Esophagus squamous epithelium (tissue), 5 donors: ENCODE data around the gene TMEM258. TPM values are rescaled to one million over a fixed set of nuclear protein-coding genes. Genes with fewer than 3 reads are reported as not detected.

Experiments used
- DNase-seq: peaks from one replicate; lab custom pipeline; 2025; lab: John Stamatoyannopoulos, UW
- H3K27ac ChIP-seq, 4 donors: fragments of 200-600 bp; sonication (generic); one replicate each; pipeline ENCODE4 v1.5.1; 2016 to 2019; ENCODE audit warnings: mild to moderate bottlenecking in 1 of 4
- H3K27me3 ChIP-seq, 4 donors: fragments of 200-600 bp; sonication (generic); 1 replicate in 3 of 4; 2 replicates in 1 of 4; pipeline versions ENCODE4 v1.5.1 to v1.6.0; 2017 to 2021; ENCODE audit warnings: antibody characterized with exemption in 1 of 4
- H3K36me3 ChIP-seq, 3 donors: fragments of 200-600 bp; sonication (generic); one replicate each; pipeline ENCODE4 v1.5.1; 2016 to 2019
- H3K4me1 ChIP-seq, 3 donors: fragments of 200-600 bp; sonication (generic); one replicate each; pipeline ENCODE4 v1.5.1; 2017 to 2019
- H3K4me3 ChIP-seq, 4 donors: fragments of 200-600 bp; sonication (generic); 1 replicate in 3 of 4; 2 replicates in 1 of 4; pipeline ENCODE4 v1.5.1; 2016 to 2019; ENCODE audit warnings: mild to moderate bottlenecking in 2 of 4, moderate library complexity in 1 of 4
- H3K9me3 ChIP-seq, 3 donors: fragments of 200-600 bp; sonication (generic); one replicate each; pipeline ENCODE4 v1.5.1; 2016 to 2019
- POLR2A ChIP-seq, 4 donors: fragments of 450-650 bp; IDR thresholded peaks; one replicate each; pipeline ENCODE4 v1.6.1; 2017; ENCODE audit warnings: antibody characterized with exemption in 4 of 4, mild to moderate bottlenecking in 4 of 4, moderate library complexity in 3 of 4
- WGBS, 2 donors: methylation state at CpG; one replicate each; pipeline ENCODE4 v1.1.5; 2018; 5-methylcytosine and 5-hydroxymethylcytosine counted together
- intact Hi-C: fragments of 100-400 bp; cut with DNase I; formaldehyde crosslinking; loops from one replicate; pipeline ENCODE4 v1.15.0; 2022
- total RNA-seq, 4 donors: library from RNA; depleted of rRNA; stranded (reverse); fragments of >200 nt; gene quantifications; one replicate each; pipeline ENCODE4 v1.1.0, GENCODE V29; 2016
- TF ChIP-seq, protein P1 (sequence below), 6 experiments: fragments of 450-650 bp in 4 of 6; fragments of 200-600 bp in 2 of 6; sonication (generic) in 2 of 6; IDR thresholded peaks; one replicate each; pipeline ENCODE4 v1.5.1; 2016 to 2019; ENCODE audit warnings: antibody characterized with exemption in 6 of 6, mild to moderate bottlenecking in 4 of 6, moderate library complexity in 4 of 6
- donor health status: DM: yes; HTN: yes; CAD: no.

TMEM258 gene
- total RNA-seq, 4 donors from 2014 or later = 32.3 to 54.2 (median 37.9) TPM

DNA sequence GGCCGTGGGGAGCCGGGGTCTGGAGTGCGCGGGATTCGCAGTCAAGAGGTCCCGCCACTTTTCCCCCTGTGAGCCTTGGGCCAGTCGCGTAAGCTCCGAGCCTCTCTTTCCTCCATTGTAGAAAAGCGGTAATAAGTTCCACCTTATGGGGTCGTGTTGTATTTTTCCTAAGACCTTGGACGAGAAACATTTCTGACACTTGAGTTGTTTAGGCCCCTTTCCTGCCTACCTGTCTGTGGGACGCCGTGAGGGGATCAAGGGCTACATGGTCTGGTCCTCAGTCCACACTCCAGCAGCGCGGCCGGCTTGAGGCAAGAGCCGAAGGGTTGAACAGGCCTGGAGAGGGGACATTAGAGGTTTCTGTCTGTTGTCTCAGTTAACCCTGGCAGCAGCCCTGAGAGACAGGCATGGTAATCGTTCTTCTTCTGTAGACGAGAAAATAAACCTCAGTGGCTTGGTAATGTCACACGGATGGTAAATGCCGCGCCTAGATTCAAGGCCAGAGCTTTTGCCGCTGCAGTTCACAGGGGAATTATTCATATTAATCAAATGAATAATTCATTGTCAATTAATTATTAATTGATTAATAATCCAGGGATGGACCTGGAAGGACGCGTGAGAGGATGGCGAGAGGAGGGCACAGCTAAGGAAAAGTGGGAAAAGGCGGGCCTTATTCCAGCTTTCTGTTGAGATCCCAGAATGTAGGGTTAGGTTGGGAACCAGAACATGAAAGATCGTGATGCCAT is 857 bp upstream of the TMEM258 start:
- Histone ChIP-seq H3K9me3 (no peaks in the 10 kb centered on the region), H3K27me3 (no peaks in the 10 kb centered on the region), H3K4me1 (peaks cover 12 to 48% (median 20%) of the 10 kb centered on the region in 3 donors), H3K4me3 (peak overlapping the region; percentile 49 to 89 (median 76)), H3K27ac (peak overlapping the region; percentile 89 to 99 (median 95)), H3K36me3 (peaks cover 0 to 35% (median 17%) of the 10 kb centered on the region in 3 donors)
- TF ChIP-seq, protein P1, sequence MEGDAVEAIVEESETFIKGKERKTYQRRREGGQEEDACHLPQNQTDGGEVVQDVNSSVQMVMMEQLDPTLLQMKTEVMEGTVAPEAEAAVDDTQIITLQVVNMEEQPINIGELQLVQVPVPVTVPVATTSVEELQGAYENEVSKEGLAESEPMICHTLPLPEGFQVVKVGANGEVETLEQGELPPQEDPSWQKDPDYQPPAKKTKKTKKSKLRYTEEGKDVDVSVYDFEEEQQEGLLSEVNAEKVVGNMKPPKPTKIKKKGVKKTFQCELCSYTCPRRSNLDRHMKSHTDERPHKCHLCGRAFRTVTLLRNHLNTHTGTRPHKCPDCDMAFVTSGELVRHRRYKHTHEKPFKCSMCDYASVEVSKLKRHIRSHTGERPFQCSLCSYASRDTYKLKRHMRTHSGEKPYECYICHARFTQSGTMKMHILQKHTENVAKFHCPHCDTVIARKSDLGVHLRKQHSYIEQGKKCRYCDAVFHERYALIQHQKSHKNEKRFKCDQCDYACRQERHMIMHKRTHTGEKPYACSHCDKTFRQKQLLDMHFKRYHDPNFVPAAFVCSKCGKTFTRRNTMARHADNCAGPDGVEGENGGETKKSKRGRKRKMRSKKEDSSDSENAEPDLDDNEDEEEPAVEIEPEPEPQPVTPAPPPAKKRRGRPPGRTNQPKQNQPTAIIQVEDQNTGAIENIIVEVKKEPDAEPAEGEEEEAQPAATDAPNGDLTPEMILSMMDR (IDR thresholded peaks at IDR 0.05) = no peak
- TF ChIP-seq POLR2A (IDR thresholded peaks at IDR 0.05) = no peak
- WGBS, 2 donors = 1 to 6% methylated on average over 20 to 25 of the region's 29 CpGs
- DNase-seq = no peak
- intact Hi-C loops = loop anchor here (10.0 kb wide), 1 partner anchor 312 kb away; no protein-coding TSS in a partner anchor

DNA sequence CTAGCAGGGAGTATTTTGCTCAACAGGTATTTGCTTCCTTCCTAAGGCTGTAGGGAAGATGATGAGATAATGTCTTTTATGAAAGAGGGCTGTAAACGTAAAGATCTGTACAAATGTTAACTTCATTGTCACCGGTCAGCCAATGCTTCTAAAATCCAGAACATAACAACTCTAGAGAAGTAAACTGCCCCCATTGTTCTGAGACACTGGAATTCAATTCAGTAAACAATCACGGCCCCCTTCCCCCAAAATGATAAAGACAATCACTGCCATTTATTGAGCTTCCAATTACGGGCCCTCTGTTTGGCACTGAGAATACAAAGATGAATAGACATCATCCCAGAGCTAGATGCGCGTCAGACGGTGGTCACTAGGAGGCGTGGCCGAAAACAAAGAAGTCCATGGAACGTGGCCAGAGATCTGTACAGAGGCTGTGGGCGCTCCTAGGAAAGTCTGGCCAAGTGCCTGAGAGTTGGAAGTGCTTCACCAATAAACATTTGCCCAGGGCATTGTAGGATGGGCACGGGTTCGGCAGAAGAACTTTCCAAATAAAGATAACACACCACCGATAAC is 576 bp downstream of the TMEM258 start:
- Histone ChIP-seq H3K4me3 (peak overlapping the region; percentile 49 to 89 (median 76)), H3K27me3 (no peaks in the 10 kb centered on the region), H3K27ac (peak overlapping the region; percentile 89 to 99 (median 95)), H3K4me1 (peaks cover 12 to 37% (median 20%) of the 10 kb centered on the region in 3 donors), H3K9me3 (no peaks in the 10 kb centered on the region), H3K36me3 (peaks cover 0 to 49% (median 30%) of the 10 kb centered on the region in 3 donors)
- intact Hi-C loops = loop anchor here (10.0 kb wide), 1 partner anchor 313 kb away; no protein-coding TSS in a partner anchor
- 2 to 3% methylated on average over 9 to 13 of the region's 14 CpGs for WGBS, 2 donors
- no peak for DNase-seq
- TF ChIP-seq, protein P1 (IDR thresholded peaks at IDR 0.05) = no peak
- TF ChIP-seq POLR2A (IDR thresholded peaks at IDR 0.05) = no peak

DNA sequence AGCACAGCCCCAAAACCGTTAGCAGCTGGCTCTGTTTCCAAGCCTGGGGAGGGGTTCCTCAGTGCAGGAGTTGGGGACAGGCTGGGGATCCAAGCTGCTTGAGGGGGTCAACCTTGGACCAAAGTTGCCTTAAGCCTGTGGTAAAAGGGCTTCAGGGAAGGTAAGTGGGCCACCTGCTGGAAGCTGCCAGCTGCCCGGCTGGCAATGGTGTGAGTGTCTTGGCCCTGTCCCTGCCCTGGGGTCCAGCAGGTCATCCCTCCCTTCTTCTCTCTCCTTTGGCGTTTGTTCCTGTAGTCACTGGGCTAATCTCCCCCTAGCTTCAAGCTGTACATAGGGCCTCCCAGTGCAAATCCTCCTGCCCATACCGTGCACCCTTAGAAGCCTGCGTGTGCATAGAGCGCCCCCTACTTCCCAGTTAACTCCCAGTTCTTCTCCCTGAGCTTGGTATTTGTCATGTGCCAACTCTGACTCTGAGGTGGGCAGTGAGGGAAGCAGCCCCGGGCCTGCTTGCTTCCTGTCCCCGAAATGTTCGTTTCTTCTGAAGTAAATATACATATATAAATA is 4.4 kb downstream of the TMEM258 start:
- no peak overlapping the region for H3K27ac ChIP-seq
- H3K4me1 ChIP-seq = peaks cover 6 to 25% (median 10%) of the 10 kb centered on the region in 3 donors
- intact Hi-C loops = no loop called here
- H3K27me3 ChIP-seq = no peaks in the 10 kb centered on the region
- H3K4me3 ChIP-seq = no peak overlapping the region
- TF ChIP-seq POLR2A (IDR thresholded peaks at IDR 0.05) = no peak
- TF ChIP-seq, protein P1 (IDR thresholded peaks at IDR 0.05) = peak in 3 of 6 experiments; percentile 14 to 55 (median 42)
- DNase-seq = no peak
- H3K9me3 ChIP-seq = no peaks in the 10 kb centered on the region
- H3K36me3 ChIP-seq = peaks cover 0 to 76% (median 43%) of the 10 kb centered on the region in 3 donors
- 64% methylated on average over 7 to 8 of the region's 9 CpGs for WGBS, 2 donors

DNA sequence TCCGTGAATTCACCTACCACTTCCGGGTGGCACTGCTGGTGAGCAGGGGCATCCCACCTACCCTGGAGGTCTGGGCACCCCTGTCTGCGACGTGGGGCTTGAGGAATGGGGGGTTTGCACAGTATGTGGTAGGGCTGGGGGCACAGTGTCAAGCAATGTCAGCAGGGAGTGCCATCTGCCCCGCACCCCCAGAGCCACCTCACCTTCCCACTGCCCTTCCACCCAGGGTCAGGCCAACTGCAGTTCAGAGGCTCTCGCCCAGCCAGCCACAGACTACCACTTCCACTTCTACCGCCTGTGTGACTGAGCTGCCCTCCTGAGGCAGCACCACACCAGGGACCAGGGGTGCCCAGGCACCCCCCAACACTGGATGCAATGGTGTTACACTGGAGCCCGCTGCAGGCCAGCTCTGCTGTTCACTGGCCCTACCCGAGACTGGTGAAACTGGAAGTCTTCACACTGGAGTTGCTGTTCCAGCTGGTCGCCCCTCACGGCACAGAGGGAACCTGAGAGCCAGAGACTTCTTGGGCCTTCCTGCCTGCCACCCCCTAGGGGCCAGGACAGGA is 6.5 kb downstream of the TMEM258 start:
- no peak for TF ChIP-seq POLR2A (IDR thresholded peaks at IDR 0.05)
- TF ChIP-seq, protein P1 (IDR thresholded peaks at IDR 0.05) = no peak
- Histone ChIP-seq H3K9me3 (no peaks in the 10 kb centered on the region), H3K4me3 (no peak overlapping the region), H3K36me3 (peaks cover 0 to 84% (median 43%) of the 10 kb centered on the region in 3 donors), H3K27ac (no peak overlapping the region), H3K27me3 (no peaks in the 10 kb centered on the region), H3K4me1 (peaks cover 0 to 12% (median 0%) of the 10 kb centered on the region in 3 donors)
- 90 to 100% methylated on average over 3 to 6 of the region's 11 CpGs for WGBS, 2 donors
- intact Hi-C loops = no loop called here
- DNase-seq = no peak
